T-helper 2 cell treated with Interferon-gamma antibody and Interleukin-4, amounts not matched to agents 5 μg/mL and 100 μg/mL, for 36 hours (primary cell): ENCODE results near the gene NECTIN1.

Experiments
- DNase-seq: peaks from one replicate; pipeline ENCODE4 v3.0.0; 2021; ENCODE audit warnings: low spot score
- H3K27ac Mint-ChIP-seq: one replicate; pipeline ENCODE4 v1.8.0; 2021; ENCODE audit warnings: mild to moderate bottlenecking, mixed read lengths
- H3K27me3 Mint-ChIP-seq: one replicate; pipeline ENCODE4 v1.8.0; 2021; ENCODE audit warnings: low read depth, mixed read lengths
- H3K36me3 Mint-ChIP-seq: one replicate; pipeline ENCODE4 v1.8.0; 2021; ENCODE audit warnings: low read depth, mixed read lengths
- H3K4me1 Mint-ChIP-seq: one replicate; pipeline ENCODE4 v1.8.0; 2021; ENCODE audit warnings: low read depth, mixed read lengths
- H3K4me3 Mint-ChIP-seq: one replicate; pipeline ENCODE4 v1.8.0; 2022; ENCODE audit warnings: mild to moderate bottlenecking, moderate library complexity, mixed read lengths
- H3K9me3 Mint-ChIP-seq: one replicate; pipeline ENCODE4 v1.8.0; 2021; ENCODE audit warnings: mixed read lengths

The NECTIN1 gene

GRCh38 chr11:119763071-119763728, 34.2 kb upstream of the NECTIN1 start:
- Mint-ChIP-seq H3K27ac (no peak overlapping the region), H3K4me1 (no peaks in the 10 kb centered on the region), H3K9me3 (no peaks in the 10 kb centered on the region), H3K36me3 (no peaks in the 10 kb centered on the region), H3K27me3 (peaks cover 2% of the 10 kb centered on the region), H3K4me3 (no peak overlapping the region)
- DNase-seq: no peak

GRCh38 chr11:119759747-119760412, 30.9 kb upstream of the NECTIN1 start:
- DNase-seq: no peak
- H3K9me3 Mint-ChIP-seq: no peaks in the 10 kb centered on the region
- H3K27ac Mint-ChIP-seq: no peak overlapping the region
- H3K4me3 Mint-ChIP-seq: no peak overlapping the region
- peaks cover 4% of the 10 kb centered on the region for H3K27me3 Mint-ChIP-seq
- H3K4me1 Mint-ChIP-seq: no peaks in the 10 kb centered on the region
- no peaks in the 10 kb centered on the region for H3K36me3 Mint-ChIP-seq

- no peak overlapping the region for H3K4me3 Mint-ChIP-seq
- DNase-seq: no peak
- H3K27ac Mint-ChIP-seq: no peak overlapping the region
- no peaks in the 10 kb centered on the region for H3K4me1 Mint-ChIP-seq
- no peaks in the 10 kb centered on the region for H3K9me3 Mint-ChIP-seq
- peaks cover 4% of the 10 kb centered on the region for H3K27me3 Mint-ChIP-seq
- H3K36me3 Mint-ChIP-seq: no peaks in the 10 kb centered on the region
Observed at GRCh38 chr11:119759324-119759723, 30.3 kb upstream of the NECTIN1 start.

GRCh38 chr11:119758291-119758690, 29.3 kb upstream of the NECTIN1 start:
- Mint-ChIP-seq H3K27ac (no peak overlapping the region), H3K36me3 (no peaks in the 10 kb centered on the region)

GRCh38 chr11:119757378-119757777, 28.4 kb upstream of the NECTIN1 start:
- no peak for DNase-seq
- H3K4me3 Mint-ChIP-seq: no peak overlapping the region
- peaks cover 8% of the 10 kb centered on the region for H3K27me3 Mint-ChIP-seq
- H3K36me3 Mint-ChIP-seq: no peaks in the 10 kb centered on the region
- no peaks in the 10 kb centered on the region for H3K4me1 Mint-ChIP-seq
- no peak overlapping the region for H3K27ac Mint-ChIP-seq
- no peaks in the 10 kb centered on the region for H3K9me3 Mint-ChIP-seq

More at GRCh38 chr11:119758291-119758690, 29.3 kb upstream of the NECTIN1 start:
- Mint-ChIP-seq H3K4me3 (no peak overlapping the region), H3K9me3 (no peaks in the 10 kb centered on the region), H3K27me3 (peaks cover 4% of the 10 kb centered on the region), H3K4me1 (no peaks in the 10 kb centered on the region)
- no peak for DNase-seq

- no peak overlapping the region for H3K27ac Mint-ChIP-seq
- peaks cover 11% of the 10 kb centered on the region for H3K27me3 Mint-ChIP-seq
- no peaks in the 10 kb centered on the region for H3K9me3 Mint-ChIP-seq
- H3K36me3 Mint-ChIP-seq: no peaks in the 10 kb centered on the region
- DNase-seq: no peak
- no peak overlapping the region for H3K4me3 Mint-ChIP-seq
- H3K4me1 Mint-ChIP-seq: no peaks in the 10 kb centered on the region
Observed at GRCh38 chr11:119756169-119756865, 27.3 kb upstream of the NECTIN1 start.

- no peak for DNase-seq
- Mint-ChIP-seq H3K4me3 (no peak overlapping the region), H3K4me1 (no peaks in the 10 kb centered on the region), H3K9me3 (no peaks in the 10 kb centered on the region), H3K36me3 (no peaks in the 10 kb centered on the region), H3K27me3 (peaks cover 11% of the 10 kb centered on the region), H3K27ac (no peak overlapping the region)
Observed at GRCh38 chr11:119755356-119756071, 26.5 kb upstream of the NECTIN1 start.

- no peak overlapping the region for H3K4me3 Mint-ChIP-seq
- H3K36me3 Mint-ChIP-seq: no peaks in the 10 kb centered on the region
- DNase-seq: no peak
- no peak overlapping the region for H3K27ac Mint-ChIP-seq
- H3K9me3 Mint-ChIP-seq: no peaks in the 10 kb centered on the region
- H3K4me1 Mint-ChIP-seq: no peaks in the 10 kb centered on the region
- peaks cover 11% of the 10 kb centered on the region for H3K27me3 Mint-ChIP-seq
Observed at GRCh38 chr11:119754656-119755355, 25.8 kb upstream of the NECTIN1 start.

GRCh38 chr11:119754199-119754598, 25.2 kb upstream of the NECTIN1 start:
- DNase-seq: no peak
- H3K27me3 Mint-ChIP-seq: peaks cover 11% of the 10 kb centered on the region
- H3K36me3 Mint-ChIP-seq: no peaks in the 10 kb centered on the region
- no peaks in the 10 kb centered on the region for H3K4me1 Mint-ChIP-seq
- H3K4me3 Mint-ChIP-seq: no peak overlapping the region
- no peaks in the 10 kb centered on the region for H3K9me3 Mint-ChIP-seq
- H3K27ac Mint-ChIP-seq: no peak overlapping the region

GRCh38 chr11:119752946-119753345, 23.9 kb upstream of the NECTIN1 start:
- H3K27me3 Mint-ChIP-seq: peaks cover 11% of the 10 kb centered on the region
- no peak overlapping the region for H3K27ac Mint-ChIP-seq
- no peak overlapping the region for H3K4me3 Mint-ChIP-seq
- no peaks in the 10 kb centered on the region for H3K36me3 Mint-ChIP-seq
- DNase-seq: no peak
- H3K9me3 Mint-ChIP-seq: no peaks in the 10 kb centered on the region
- no peaks in the 10 kb centered on the region for H3K4me1 Mint-ChIP-seq

- no peak for DNase-seq
- no peak overlapping the region for H3K4me3 Mint-ChIP-seq
Observed at GRCh38 chr11:119752345-119752871, 23.4 kb upstream of the NECTIN1 start.

GRCh38 chr11:119750056-119750455, 21.1 kb upstream of the NECTIN1 start:
- no peaks in the 10 kb centered on the region for H3K4me1 Mint-ChIP-seq
- no peak for DNase-seq
- H3K36me3 Mint-ChIP-seq: no peaks in the 10 kb centered on the region
- no peak overlapping the region for H3K27ac Mint-ChIP-seq
- H3K9me3 Mint-ChIP-seq: no peaks in the 10 kb centered on the region
- no peak overlapping the region for H3K4me3 Mint-ChIP-seq
- peaks cover 7% of the 10 kb centered on the region for H3K27me3 Mint-ChIP-seq

More at GRCh38 chr11:119752345-119752871, 23.4 kb upstream of the NECTIN1 start:
- H3K27ac Mint-ChIP-seq: no peak overlapping the region
- no peaks in the 10 kb centered on the region for H3K36me3 Mint-ChIP-seq
- no peaks in the 10 kb centered on the region for H3K9me3 Mint-ChIP-seq
- H3K27me3 Mint-ChIP-seq: peaks cover 11% of the 10 kb centered on the region
- no peaks in the 10 kb centered on the region for H3K4me1 Mint-ChIP-seq

- no peaks in the 10 kb centered on the region for H3K9me3 Mint-ChIP-seq
- no peaks in the 10 kb centered on the region for H3K36me3 Mint-ChIP-seq
- H3K4me1 Mint-ChIP-seq: no peaks in the 10 kb centered on the region
- peaks cover 16% of the 10 kb centered on the region for H3K27me3 Mint-ChIP-seq
- no peak for DNase-seq
- H3K27ac Mint-ChIP-seq: no peak overlapping the region
- no peak overlapping the region for H3K4me3 Mint-ChIP-seq
Observed at GRCh38 chr11:119749006-119749565, 20.1 kb upstream of the NECTIN1 start.
